Measurements from ENCODE around the gene LHFPL2.

GRCh38 chr5:78654386-78654785 lies 5.8 kb upstream of the LHFPL2 start:
- no peak for TF ChIP-seq EZH2 (IDR thresholded peaks at IDR 0.05; ENCODE audit: low read depth, unreplicated experiment)
- no peak for TF ChIP-seq CTCF (conservative IDR thresholded peaks at IDR 0.05; ENCODE audit: low read depth in 2 of 2)
- no peak for TF ChIP-seq REST (IDR thresholded peaks at IDR 0.05; ENCODE audit: unreplicated experiment)
- no peak for TF ChIP-seq POLR2AphosphoS5 (IDR thresholded peaks at IDR 0.05; ENCODE audit: low read depth)
- TF ChIP-seq NANOG (IDR thresholded peaks at IDR 0.05; ENCODE audit: borderline replicate concordance) = no peak
- TF ChIP-seq ZNF462 (CRISPR knock-in tag; IDR thresholded peaks at IDR 0.05) = no peak
- no peak for TF ChIP-seq EZH2phosphoT487 (IDR thresholded peaks at IDR 0.05; ENCODE audit: unreplicated experiment)
- no peak for TF ChIP-seq JUNB (IDR thresholded peaks at IDR 0.05; ENCODE audit: unreplicated experiment)
- no peak for TF ChIP-seq ZNF331 (CRISPR knock-in tag; IDR thresholded peaks at IDR 0.05; ENCODE audit: low read depth)
- no peak for TF ChIP-seq ETS1 (IDR thresholded peaks at IDR 0.05)
- no peak for TF ChIP-seq CREB1 (CRISPR knock-in tag; IDR thresholded peaks at IDR 0.05; ENCODE audit: low read depth)
- TF ChIP-seq STAT1 (IDR thresholded peaks at IDR 0.05; ENCODE audit: unreplicated experiment) = no peak
